Endodermal cell (in vitro differentiated cells): ENCODE measurements around the gene CBX2. TPM values are rescaled to one million over a fixed set of nuclear protein-coding genes. Genes with fewer than 3 reads are reported as not detected.

Source experiments
- DNase-seq: peaks from one replicate; pipeline ENCODE4 v3.0.0-alpha.2; 2017
- H3K27ac ChIP-seq: 2 replicates; pipeline ENCODE4 v1.5.1; 2013; ENCODE audit warnings: mild to moderate bottlenecking, low read depth, low read length, moderate library complexity
- H3K27me3 ChIP-seq: 2 replicates; pipeline ENCODE4 v1.6.1; 2013; ENCODE audit warnings: mild to moderate bottlenecking, low read length, moderate library complexity; ENCODE audit not compliant: insufficient read depth, control insufficient read depth, poor library complexity, severe bottlenecking
- H3K36me3 ChIP-seq: 2 replicates; pipeline ENCODE4 v1.7.0; 2013; ENCODE audit warnings: mild to moderate bottlenecking, low read length, moderate library complexity; ENCODE audit not compliant: control insufficient read depth, insufficient read depth
- H3K4me1 ChIP-seq: one replicate; pipeline ENCODE4 v1.7.0; 2013; ENCODE audit warnings: low read length; ENCODE audit not compliant: control insufficient read depth, insufficient read depth
- H3K4me3 ChIP-seq: 2 replicates; pipeline ENCODE4 v1.5.1; 2013; ENCODE audit warnings: mild to moderate bottlenecking, low read length, moderate library complexity
- H3K9ac ChIP-seq: 2 replicates; pipeline ENCODE4 v1.6.1; 2013; ENCODE audit warnings: mild to moderate bottlenecking, low read length, moderate library complexity; ENCODE audit not compliant: poor library complexity, severe bottlenecking; ENCODE audit errors: extremely low read depth
- H3K9me3 ChIP-seq: 2 replicates; pipeline ENCODE4 v1.6.1; 2013; ENCODE audit warnings: mild to moderate bottlenecking, low read length, moderate library complexity; ENCODE audit not compliant: control insufficient read depth
- H3K27ac Mint-ChIP-seq: 2 replicates; pipeline ENCODE4 v1.8.0; 2020; ENCODE audit warnings: mixed read lengths
- H3K27me3 Mint-ChIP-seq: 2 replicates; pipeline ENCODE4 v1.8.0; 2021; ENCODE audit warnings: mild to moderate bottlenecking, mixed read lengths; ENCODE audit not compliant: insufficient read depth
- H3K36me3 Mint-ChIP-seq: 2 replicates; pipeline ENCODE4 v1.8.0; 2020; ENCODE audit warnings: low read depth, mixed read lengths
- H3K4me1 Mint-ChIP-seq: 2 replicates; pipeline ENCODE4 v1.8.0; 2020; ENCODE audit warnings: mixed read lengths
- H3K4me3 Mint-ChIP-seq: 2 replicates; pipeline ENCODE4 v1.8.0; 2020; ENCODE audit warnings: mild to moderate bottlenecking, moderate library complexity, mixed read lengths
- H3K9me3 Mint-ChIP-seq: 2 replicates; pipeline ENCODE4 v1.8.0; 2020; ENCODE audit warnings: mild to moderate bottlenecking, mixed read lengths
- WGBS, 2 experiments: methylation state at CpG; one replicate each; pipeline versions ENCODE4 v1.1.5 to v1.1.7; 2013; ENCODE audit warnings: missing lambda C conversion rate in 2 of 2, mixed read lengths in 1 of 2; ENCODE audit not compliant: insufficient coverage in 1 of 2, insufficient read length in 1 of 2; 5-methylcytosine and 5-hydroxymethylcytosine counted together
- total RNA-seq, 2 donors: library from RNA; stranded (reverse); fragmentation: NEBNext Ultra II Directional in 1 of 2; extraction: Animal tissue kit (Norgen Biotek cat#: 25700) in 1 of 2; gene quantifications; 2 replicates in 1 of 2; 3 replicates in 1 of 2; pipeline ENCODE4 v1.2.1, GENCODE V29; 2021
- TF ChIP-seq, protein P1 (sequence below): fragments of 200-600 bp; sonication (generic); conservative IDR thresholded peaks from 2 replicates; pipeline ENCODE4 v1.5.0; 2021; ENCODE audit warnings: antibody characterized with exemption, mild to moderate bottlenecking

Gene CBX2
- total RNA-seq, 2 donors from 2014 or later, result 75.0 to 78.6 TPM

- TF ChIP-seq, protein P1, sequence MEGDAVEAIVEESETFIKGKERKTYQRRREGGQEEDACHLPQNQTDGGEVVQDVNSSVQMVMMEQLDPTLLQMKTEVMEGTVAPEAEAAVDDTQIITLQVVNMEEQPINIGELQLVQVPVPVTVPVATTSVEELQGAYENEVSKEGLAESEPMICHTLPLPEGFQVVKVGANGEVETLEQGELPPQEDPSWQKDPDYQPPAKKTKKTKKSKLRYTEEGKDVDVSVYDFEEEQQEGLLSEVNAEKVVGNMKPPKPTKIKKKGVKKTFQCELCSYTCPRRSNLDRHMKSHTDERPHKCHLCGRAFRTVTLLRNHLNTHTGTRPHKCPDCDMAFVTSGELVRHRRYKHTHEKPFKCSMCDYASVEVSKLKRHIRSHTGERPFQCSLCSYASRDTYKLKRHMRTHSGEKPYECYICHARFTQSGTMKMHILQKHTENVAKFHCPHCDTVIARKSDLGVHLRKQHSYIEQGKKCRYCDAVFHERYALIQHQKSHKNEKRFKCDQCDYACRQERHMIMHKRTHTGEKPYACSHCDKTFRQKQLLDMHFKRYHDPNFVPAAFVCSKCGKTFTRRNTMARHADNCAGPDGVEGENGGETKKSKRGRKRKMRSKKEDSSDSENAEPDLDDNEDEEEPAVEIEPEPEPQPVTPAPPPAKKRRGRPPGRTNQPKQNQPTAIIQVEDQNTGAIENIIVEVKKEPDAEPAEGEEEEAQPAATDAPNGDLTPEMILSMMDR, result peak; percentile 40
- Mint-ChIP-seq H3K36me3 (peaks cover 25% of the 10 kb centered on the region), H3K9me3 (no peaks in the 10 kb centered on the region), H3K27me3 (peaks cover 5% of the 10 kb centered on the region), H3K27ac (peak overlapping the region; percentile 41), H3K4me1 (peaks cover 33% of the 10 kb centered on the region), H3K4me3 (peak overlapping the region; percentile 94)
- H3K27ac ChIP-seq, result peak overlapping the region; percentile 88
- WGBS, 2 experiments, result 22 to 25% methylated on average over 11 of the region's 11 CpGs
- no peaks in the 10 kb centered on the region for H3K9me3 ChIP-seq
- DNase-seq, result no peak
- H3K36me3 ChIP-seq, result peaks cover 19% of the 10 kb centered on the region
- peak overlapping the region; percentile 71 for H3K4me3 ChIP-seq
- H3K4me1 ChIP-seq, result peaks cover 13% of the 10 kb centered on the region
- peak overlapping the region; percentile 26 for H3K9ac ChIP-seq
- H3K27me3 ChIP-seq, result no peaks in the 10 kb centered on the region
Measured at GRCh38 chr17:79776376-79777119, 1.4 kb upstream of the CBX2 start.

DNA sequence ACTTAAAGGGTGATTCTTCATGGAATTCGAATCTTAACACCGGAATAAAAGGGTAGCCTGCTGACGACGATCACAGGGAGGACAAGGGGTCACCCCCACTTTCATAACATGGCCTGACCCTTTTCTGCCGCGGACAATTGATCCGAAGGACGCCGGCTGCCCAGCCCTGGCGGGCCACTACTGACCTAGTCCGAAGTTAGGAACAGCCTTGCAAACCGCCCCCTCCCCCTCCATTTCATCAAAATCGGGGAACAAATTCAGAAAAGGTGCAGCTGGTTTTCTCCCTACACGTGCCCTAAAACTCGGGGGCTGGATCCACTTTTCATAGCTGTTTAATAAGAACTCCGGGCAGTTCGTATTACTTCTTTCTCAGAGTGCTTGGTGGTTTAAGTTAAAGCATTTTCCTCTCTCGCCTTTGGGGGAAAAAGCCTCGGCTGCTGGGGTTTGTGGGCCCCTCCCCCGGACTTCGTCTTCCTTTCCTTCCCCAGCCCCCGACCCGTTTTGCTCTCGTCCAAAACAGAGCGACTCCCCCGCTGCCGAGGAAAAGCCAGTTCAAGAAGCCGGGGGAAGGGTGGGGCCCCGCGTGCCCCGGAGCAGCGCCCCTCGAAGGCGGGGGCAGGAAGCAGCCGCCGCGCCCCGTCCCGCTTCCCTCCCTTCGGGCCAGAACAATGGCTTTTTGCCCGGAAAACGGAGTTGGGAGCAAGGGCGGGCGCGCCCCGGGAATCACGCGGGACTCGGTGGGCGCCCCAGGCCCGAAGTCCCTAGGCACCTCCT is 641 bp upstream of the CBX2 start:
- no peaks in the 10 kb centered on the region for H3K27me3 ChIP-seq
- Mint-ChIP-seq H3K4me1 (peaks cover 33% of the 10 kb centered on the region), H3K4me3 (peak overlapping the region; percentile 94), H3K27ac (peak overlapping the region; percentile 41), H3K27me3 (peaks cover 5% of the 10 kb centered on the region), H3K36me3 (peaks cover 30% of the 10 kb centered on the region), H3K9me3 (no peaks in the 10 kb centered on the region)
- peak; percentile 93 for DNase-seq
- peaks cover 20% of the 10 kb centered on the region for H3K36me3 ChIP-seq
- 4 to 6% methylated on average over 15 to 51 of the region's 51 CpGs for WGBS, 2 experiments
- H3K4me1 ChIP-seq, result peaks cover 13% of the 10 kb centered on the region
- H3K9me3 ChIP-seq, result no peaks in the 10 kb centered on the region
- peak overlapping the region; percentile 71 for H3K4me3 ChIP-seq
- TF ChIP-seq, protein P1, result peak; percentile 67
- H3K27ac ChIP-seq, result peak overlapping the region; percentile 88
- peak overlapping the region; percentile 46 for H3K9ac ChIP-seq

DNA sequence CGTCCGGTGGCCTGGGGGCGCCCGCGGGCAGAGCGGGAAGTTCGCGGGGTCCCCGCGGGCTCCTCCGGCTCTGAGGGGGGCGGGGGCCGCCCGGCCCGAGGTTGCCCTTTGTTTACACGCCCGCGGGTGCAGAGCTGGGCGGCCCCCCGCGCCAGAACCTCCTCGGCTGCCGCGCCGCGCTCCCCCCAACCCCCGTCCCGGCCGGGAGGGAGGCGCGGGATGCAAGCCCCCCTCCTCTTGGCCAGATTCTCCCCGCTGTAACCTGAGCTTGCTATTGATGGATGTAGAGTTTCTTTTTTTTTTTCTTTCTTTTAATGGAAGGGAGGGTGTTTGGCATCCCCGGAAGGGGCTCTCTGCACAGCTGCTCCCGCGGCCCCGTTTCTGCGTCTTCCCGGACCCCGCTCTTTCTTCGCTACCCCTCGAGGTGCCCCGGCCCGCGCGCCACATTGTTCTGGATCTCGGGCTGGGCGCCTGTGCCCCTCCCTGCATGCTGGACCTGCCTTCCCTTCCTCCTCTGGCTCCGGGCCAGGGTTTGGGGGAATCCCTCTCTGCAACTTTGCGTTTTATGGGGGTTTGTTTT is 646 bp downstream of the CBX2 start:
- H3K36me3 ChIP-seq, result peaks cover 24% of the 10 kb centered on the region
- H3K9me3 Mint-ChIP-seq, result no peaks in the 10 kb centered on the region
- peak overlapping the region; percentile 94 for H3K4me3 Mint-ChIP-seq
- DNase-seq, result peak; percentile 86
- peaks cover 2% of the 10 kb centered on the region for H3K27me3 Mint-ChIP-seq
- H3K27me3 ChIP-seq, result no peaks in the 10 kb centered on the region
- H3K9me3 ChIP-seq, result no peaks in the 10 kb centered on the region
- peaks cover 13% of the 10 kb centered on the region for H3K4me1 ChIP-seq
- peaks cover 33% of the 10 kb centered on the region for H3K4me1 Mint-ChIP-seq
- H3K9ac ChIP-seq, result peak overlapping the region; percentile 51
- peak overlapping the region; percentile 90 for H3K27ac ChIP-seq
- peaks cover 41% of the 10 kb centered on the region for H3K36me3 Mint-ChIP-seq
- peak overlapping the region; percentile 87 for H3K4me3 ChIP-seq
- peak overlapping the region; percentile 87 for H3K27ac Mint-ChIP-seq
- WGBS, 2 experiments, result 0% methylated on average over 19 to 49 of the region's 49 CpGs
- TF ChIP-seq, protein P1, result no peak
